Measurements from ENCODE around the gene PGAP3. TPM values are rescaled to one million over a fixed set of nuclear protein-coding genes. Genes with fewer than 3 reads are reported as not detected.
A peak's percentile ranks its signal among the peaks of the same experiment; 100 is the strongest.

Gene PGAP3
- total RNA-seq, 1 donor from 2014 or later: 23.5 TPM

DNA sequence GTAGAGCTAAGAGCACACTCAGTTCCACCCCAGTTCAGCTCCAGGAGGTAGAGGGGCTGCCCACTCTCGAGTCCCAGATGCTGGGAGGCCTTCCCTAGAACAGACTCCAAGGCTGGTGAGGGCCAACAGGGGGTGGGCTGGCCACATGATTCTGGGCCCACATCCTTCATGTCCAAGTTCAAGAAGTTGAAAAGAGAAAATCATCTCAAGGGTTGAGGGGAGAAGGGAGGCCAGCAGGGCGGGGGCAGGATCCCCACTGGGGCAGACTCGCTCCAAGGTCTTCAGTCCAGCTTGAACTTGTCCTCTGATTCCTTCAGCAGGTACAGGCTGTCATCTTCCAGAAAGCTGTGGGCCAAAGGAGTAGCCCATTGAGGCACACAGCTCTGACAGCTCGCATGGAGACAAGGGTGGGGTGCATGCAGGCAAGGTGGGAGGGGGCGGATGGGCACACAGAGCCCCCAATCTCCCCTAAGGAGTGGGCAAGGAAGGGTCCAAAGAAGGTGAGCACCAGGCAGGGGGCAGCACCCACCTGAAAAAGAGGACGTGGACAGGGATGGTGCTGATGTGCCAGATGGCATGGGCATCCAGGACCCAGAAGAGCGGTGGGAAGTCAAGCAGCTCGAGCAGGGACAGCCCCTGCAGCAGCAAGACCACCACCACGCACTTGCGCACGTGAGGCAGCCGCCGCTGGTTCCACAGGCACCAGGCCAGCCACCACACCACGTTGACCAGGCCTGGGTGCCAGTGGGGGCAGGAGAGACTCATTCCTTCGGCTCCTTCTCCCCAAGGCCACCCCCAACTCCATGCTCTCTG is 15.1 kb downstream of the PGAP3 start:
- Mint-ChIP-seq H3K27ac (peak overlapping the region; percentile 77), H3K9me3 (no peaks in the 10 kb centered on the region), H3K36me3 (no peaks in the 10 kb centered on the region), H3K4me1 (ENCODE audit: unreplicated experiment) (peaks cover 16% of the 10 kb centered on the region), H3K27me3 (peaks cover 8% of the 10 kb centered on the region), H3K4me3 (no peak overlapping the region)
- TF ChIP-seq, protein P1, sequence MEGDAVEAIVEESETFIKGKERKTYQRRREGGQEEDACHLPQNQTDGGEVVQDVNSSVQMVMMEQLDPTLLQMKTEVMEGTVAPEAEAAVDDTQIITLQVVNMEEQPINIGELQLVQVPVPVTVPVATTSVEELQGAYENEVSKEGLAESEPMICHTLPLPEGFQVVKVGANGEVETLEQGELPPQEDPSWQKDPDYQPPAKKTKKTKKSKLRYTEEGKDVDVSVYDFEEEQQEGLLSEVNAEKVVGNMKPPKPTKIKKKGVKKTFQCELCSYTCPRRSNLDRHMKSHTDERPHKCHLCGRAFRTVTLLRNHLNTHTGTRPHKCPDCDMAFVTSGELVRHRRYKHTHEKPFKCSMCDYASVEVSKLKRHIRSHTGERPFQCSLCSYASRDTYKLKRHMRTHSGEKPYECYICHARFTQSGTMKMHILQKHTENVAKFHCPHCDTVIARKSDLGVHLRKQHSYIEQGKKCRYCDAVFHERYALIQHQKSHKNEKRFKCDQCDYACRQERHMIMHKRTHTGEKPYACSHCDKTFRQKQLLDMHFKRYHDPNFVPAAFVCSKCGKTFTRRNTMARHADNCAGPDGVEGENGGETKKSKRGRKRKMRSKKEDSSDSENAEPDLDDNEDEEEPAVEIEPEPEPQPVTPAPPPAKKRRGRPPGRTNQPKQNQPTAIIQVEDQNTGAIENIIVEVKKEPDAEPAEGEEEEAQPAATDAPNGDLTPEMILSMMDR (conservative IDR thresholded peaks at IDR 0.05): peak; percentile 42
- DNase-seq (ENCODE audit: extremely low spot score, unreplicated experiment): no peak

DNA sequence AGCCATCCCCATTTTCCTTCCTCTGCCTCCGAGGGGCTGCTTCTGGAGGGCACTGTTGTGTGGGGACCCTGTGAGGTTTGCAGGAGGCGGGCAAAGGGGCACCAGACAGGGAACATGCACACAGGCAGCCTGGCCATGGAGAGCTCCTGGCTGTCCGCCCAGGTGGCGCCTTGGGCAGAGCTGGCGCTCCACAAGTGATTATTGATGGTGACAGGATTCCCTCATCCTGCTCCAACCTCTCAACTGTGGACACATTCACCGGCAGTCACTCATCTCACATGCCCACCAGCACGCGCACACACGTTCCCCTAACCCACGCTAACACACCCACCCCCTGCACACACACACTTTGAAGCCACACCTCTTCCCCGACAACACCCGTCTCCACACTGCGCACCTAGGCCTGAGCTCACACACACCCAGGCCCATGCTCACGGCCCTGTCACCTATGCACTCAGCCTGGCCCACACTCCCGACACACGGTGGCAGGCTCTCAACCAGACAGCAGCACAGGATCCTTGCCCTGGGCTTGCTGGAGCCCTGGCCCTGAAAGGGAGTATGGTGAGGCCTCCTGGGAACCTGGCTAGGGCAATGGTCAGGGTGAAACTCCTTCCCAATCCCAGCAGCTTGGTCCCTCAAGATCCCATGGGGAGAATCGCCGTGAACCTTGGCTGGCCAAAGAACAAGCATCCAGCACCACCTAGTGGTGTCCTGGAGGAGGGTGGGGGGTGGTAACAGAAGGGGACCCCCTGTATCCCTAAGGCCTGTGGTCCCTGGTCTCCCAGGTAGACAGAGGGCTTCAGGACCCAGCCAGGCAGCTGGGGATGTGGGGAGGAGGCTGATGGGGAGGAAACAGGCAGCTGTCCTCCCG is 16.0 kb downstream of the PGAP3 start:
- Mint-ChIP-seq H3K27ac (peak overlapping the region; percentile 77), H3K36me3 (no peaks in the 10 kb centered on the region), H3K4me3 (no peak overlapping the region), H3K9me3 (no peaks in the 10 kb centered on the region), H3K4me1 (ENCODE audit: unreplicated experiment) (peaks cover 10% of the 10 kb centered on the region), H3K27me3 (peaks cover 9% of the 10 kb centered on the region)
- DNase-seq (ENCODE audit: extremely low spot score, unreplicated experiment): no peak
- TF ChIP-seq, protein P1 (conservative IDR thresholded peaks at IDR 0.05): peak; percentile 72

DNA sequence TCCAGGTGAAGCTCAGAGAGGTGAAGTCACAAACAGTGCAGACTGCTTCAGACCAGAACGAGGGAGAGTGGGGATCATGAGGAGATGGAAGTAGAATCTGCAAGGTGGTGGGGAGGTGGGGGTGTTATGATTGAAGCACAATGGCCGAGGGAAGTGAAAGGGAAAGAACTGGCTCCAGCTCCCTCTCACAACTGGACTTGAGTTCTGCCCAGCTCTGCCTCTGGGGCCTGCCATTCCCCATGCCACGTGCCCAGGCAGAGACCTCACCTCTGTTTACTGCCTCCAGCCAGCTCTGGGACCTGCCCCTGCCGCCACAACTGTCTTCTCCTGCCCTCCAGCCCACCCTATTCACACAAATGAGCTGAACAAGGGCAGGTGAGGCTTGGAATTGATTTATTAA is 17.1 kb downstream of the PGAP3 start:
- DNase-seq (ENCODE audit: extremely low spot score, unreplicated experiment): no peak
- H3K4me3 Mint-ChIP-seq: no peak overlapping the region
- peaks cover 12% of the 10 kb centered on the region for H3K27me3 Mint-ChIP-seq
- H3K4me1 Mint-ChIP-seq (ENCODE audit: unreplicated experiment): peaks cover 10% of the 10 kb centered on the region
- no peaks in the 10 kb centered on the region for H3K9me3 Mint-ChIP-seq
- no peaks in the 10 kb centered on the region for H3K36me3 Mint-ChIP-seq
- TF ChIP-seq, protein P1 (conservative IDR thresholded peaks at IDR 0.05): no peak
- peak overlapping the region; percentile 19 for H3K27ac Mint-ChIP-seq

DNA sequence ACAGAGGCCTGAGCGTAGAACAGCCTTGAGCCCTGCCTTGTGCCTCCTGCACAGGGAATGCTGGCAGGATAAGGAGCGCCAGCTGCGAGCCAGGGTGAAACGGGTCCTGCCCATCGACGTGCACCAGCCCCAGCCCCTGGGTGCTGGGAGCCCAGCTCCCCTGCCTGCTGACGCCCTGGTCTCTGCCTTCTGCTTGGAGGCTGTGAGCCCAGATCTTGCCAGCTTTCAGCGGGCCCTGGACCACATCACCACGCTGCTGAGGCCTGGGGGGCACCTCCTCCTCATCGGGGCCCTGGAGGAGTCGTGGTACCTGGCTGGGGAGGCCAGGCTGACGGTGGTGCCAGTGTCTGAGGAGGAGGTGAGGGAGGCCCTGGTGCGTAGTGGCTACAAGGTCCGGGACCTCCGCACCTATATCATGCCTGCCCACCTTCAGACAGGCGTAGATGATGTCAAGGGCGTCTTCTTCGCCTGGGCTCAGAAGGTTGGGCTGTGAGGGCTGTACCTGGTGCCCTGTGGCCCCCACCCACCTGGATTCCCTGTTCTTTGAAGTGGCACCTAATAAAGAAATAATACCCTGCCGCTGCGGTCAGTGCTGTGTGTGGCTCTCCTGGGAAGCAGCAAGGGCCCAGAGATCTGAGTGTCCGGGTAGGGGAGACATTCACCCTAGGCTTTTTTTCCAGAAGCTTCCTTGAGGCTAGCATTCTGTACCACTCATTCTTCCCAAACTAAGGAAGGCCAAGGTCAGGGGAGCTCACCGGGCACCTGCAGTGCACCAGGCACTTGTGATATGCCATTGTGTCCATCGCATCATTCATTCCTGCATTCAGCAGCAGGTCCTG is 17.7 kb downstream of the PGAP3 start:
- no peak for DNase-seq (ENCODE audit: extremely low spot score, unreplicated experiment)
- no peaks in the 10 kb centered on the region for H3K36me3 Mint-ChIP-seq
- peaks cover 6% of the 10 kb centered on the region for H3K4me1 Mint-ChIP-seq (ENCODE audit: unreplicated experiment)
- TF ChIP-seq, protein P1 (conservative IDR thresholded peaks at IDR 0.05): no peak
- no peak overlapping the region for H3K4me3 Mint-ChIP-seq
- H3K27ac Mint-ChIP-seq: peak overlapping the region; percentile 19
- no peaks in the 10 kb centered on the region for H3K9me3 Mint-ChIP-seq
- H3K27me3 Mint-ChIP-seq: peaks cover 12% of the 10 kb centered on the region
